ENCODE measurements around the gene CCM2L. TPM values are rescaled to one million over a fixed set of nuclear protein-coding genes. Genes with fewer than 3 reads are reported as not detected.

CCM2L gene
- total and polyA plus RNA-seq, 10 of the 15 experiments (the other 5 are each of a cell fraction or from before 2014, with no cell fraction given) = not detected

- H3K27me3 ChIP-seq (replicated peaks in 1 of 2; ENCODE audit: control insufficient read depth in 2 of 2, insufficient read depth in 2 of 2, low read length in 1 of 2) = no peaks in the 10 kb centered on the region
- no peaks in the 10 kb centered on the region for H3K36me3 ChIP-seq (ENCODE audit: control insufficient read depth in 2 of 2, insufficient read depth in 2 of 2, low read length in 1 of 2)
- H3K9ac ChIP-seq (ENCODE audit: control insufficient read depth, insufficient read depth, low read length) = no peak overlapping the region
- ChIA-PET SMC1A (ENCODE audit: uncharacterized antibody, unreplicated experiment) (interaction anchor here (1.2 to 8.7 kb wide), 11 partner anchors 8 to 222 kb away, joined by 3 to 108 read pairs (median 8); partner anchors contain the start of gene PDRG1), POLR2A (interaction anchor here (0.6 to 5.5 kb wide), 12 partner anchors 7 to 292 kb away, joined by 3 to 86 read pairs (median 5); partner anchors contain the start of gene HCK), CTCF (interaction anchor here (0.7 to 7.3 kb wide), 8 partner anchors 9 to 111 kb away, joined by 3 to 85 read pairs (median 7); partner anchors contain the start of gene PDRG1), RAD21 (ENCODE audit: unreplicated experiment) (interaction anchor here (2.3 to 17.3 kb wide), 5 partner anchors 8 to 29 kb away, joined by 10 to 215 read pairs (median 53); partner anchors contain the start of gene HCK)
- TF ChIP-seq NR2C1 (IDR thresholded peaks at IDR 0.05) (no peak), RAD51 (IDR thresholded peaks at IDR 0.05) (peak; percentile 72; the same call in 1 of the 2 replicates), ZNF384 (IDR thresholded peaks at IDR 0.05; ENCODE audit: borderline replicate concordance, low read depth, low read length) (peak; percentile 50; the same call in 1 of the 2 replicates)
- no peak overlapping the region for H3K4me3 ChIP-seq
- 83% methylated on average over 4 of the region's 4 CpGs for WGBS (ENCODE audit: insufficient coverage, insufficient replicate concordance, low lambda C conversion rate, missing lambda C conversion rate)
- no peak overlapping the region for H2AFZ ChIP-seq (ENCODE audit: control insufficient read depth, low read depth, low read length)
- no peak; the same call in 2 of the 3 replicates for ATAC-seq
- peaks cover 40% of the 10 kb centered on the region for H3K4me1 ChIP-seq (ENCODE audit: control insufficient read depth, insufficient read depth, low read length)
- BruUV-seq (replicated peaks) = no TSS peak
- in situ Hi-C loops (cut with MboI) = no loop called here
- peak overlapping the region; percentile 51 for H3K27ac ChIP-seq (ENCODE audit: control insufficient read depth, insufficient read depth)
- peak overlapping the region; percentile 40 for H3K4me2 ChIP-seq (ENCODE audit: control insufficient read depth, insufficient read depth)
- no peaks in the 10 kb centered on the region; the same call in 2 of the 3 replicates for H3K9me3 ChIP-seq (replicated peaks; ENCODE audit: control insufficient read depth, insufficient read depth, low read length)
- no peak for DNase-seq (ENCODE audit: low read depth, low spot score)
- intact Hi-C loops (cut with micrococcal nuclease; ENCODE audit: unreplicated experiment) = loop anchor here (2.0 kb wide), 1 partner anchor 29 kb away; no protein-coding TSS in a partner anchor
- no peak for FAIRE-seq
- no peaks in the 10 kb centered on the region for H4K20me1 ChIP-seq (ENCODE audit: control insufficient read depth, insufficient read depth)
- H3K79me2 ChIP-seq (ENCODE audit: control insufficient read depth, insufficient read depth, low read length) = no peaks in the 10 kb centered on the region
These were observed 53.5 kb downstream of the CCM2L start for GRCh38 chr20:32063695-32064094.

DNA sequence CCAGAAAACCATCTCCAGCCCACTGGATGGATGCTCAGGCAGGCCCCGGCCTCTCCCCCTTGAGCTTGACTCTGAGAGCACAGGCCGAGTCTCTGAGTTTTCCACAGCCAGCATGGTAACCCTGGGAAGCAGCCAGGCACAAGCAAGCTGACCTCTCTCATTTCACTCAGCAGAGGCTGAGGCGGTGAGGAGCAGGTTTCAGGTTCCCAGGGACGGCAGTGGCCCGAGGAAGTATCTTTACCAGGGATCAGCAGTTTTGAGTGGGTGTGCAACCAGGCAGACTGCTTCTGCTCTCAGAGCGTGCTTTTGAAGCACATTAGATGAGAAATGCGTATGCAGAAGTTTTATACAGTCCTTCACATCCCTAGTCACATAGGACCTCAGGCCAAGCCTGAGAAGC, 54.4 kb downstream of the CCM2L start:
- CTCF ChIA-PET = interaction anchor here (0.9 to 7.3 kb wide), 9 partner anchors 12 to 145 kb away, joined by 3 to 85 read pairs (median 4); partner anchors contain the start of gene PDRG1
- Histone ChIP-seq H2AFZ (ENCODE audit: control insufficient read depth, low read depth, low read length) (no peak overlapping the region), H3K4me2 (ENCODE audit: control insufficient read depth, insufficient read depth) (no peak overlapping the region), H3K4me3 (no peak overlapping the region), H3K36me3 (ENCODE audit: control insufficient read depth in 2 of 2, insufficient read depth in 2 of 2, low read length in 1 of 2) (no peaks in the 10 kb centered on the region), H3K4me1 (ENCODE audit: control insufficient read depth, insufficient read depth, low read length) (peaks cover 50% of the 10 kb centered on the region), H3K27ac (ENCODE audit: control insufficient read depth, insufficient read depth) (peak overlapping the region; percentile 84), H3K9me3 (replicated peaks; ENCODE audit: control insufficient read depth, insufficient read depth, low read length) (no peaks in the 10 kb centered on the region; the same call in 2 of the 3 replicates), H3K27me3 (replicated peaks in 1 of 2; ENCODE audit: control insufficient read depth in 2 of 2, insufficient read depth in 2 of 2, low read length in 1 of 2) (no peaks in the 10 kb centered on the region), H3K79me2 (ENCODE audit: control insufficient read depth, insufficient read depth, low read length) (no peaks in the 10 kb centered on the region), H4K20me1 (ENCODE audit: control insufficient read depth, insufficient read depth) (no peaks in the 10 kb centered on the region), H3K9ac (ENCODE audit: control insufficient read depth, insufficient read depth, low read length) (peak overlapping the region; percentile 40; the same call in 1 of the 2 replicates)
- 27% methylated on average over 7 of the region's 7 CpGs for WGBS (ENCODE audit: insufficient coverage, insufficient replicate concordance, low lambda C conversion rate, missing lambda C conversion rate)
- in situ Hi-C loops (cut with MboI) = no loop called here
- intact Hi-C loops (cut with micrococcal nuclease; ENCODE audit: unreplicated experiment) = no loop called here
- ATAC-seq = peak; percentile 20
- no peak for FAIRE-seq
- BruUV-seq (replicated peaks) = no TSS peak
- RAD21 ChIA-PET (ENCODE audit: unreplicated experiment) = interaction anchor here (0.8 to 17.3 kb wide), 8 partner anchors 8 to 141 kb away, joined by 3 to 215 read pairs (median 16); partner anchors contain the start of gene HCK
- POLR2A ChIA-PET = interaction anchor here (0.7 to 5.5 kb wide), 7 partner anchors 8 to 33 kb away, joined by 3 to 86 read pairs (median 16); partner anchors contain the start of gene HCK
- SMC1A ChIA-PET (ENCODE audit: uncharacterized antibody, unreplicated experiment) = interaction anchor here (0.8 to 8.7 kb wide), 12 partner anchors 9 to 221 kb away, joined by 3 to 108 read pairs (median 6); no protein-coding TSS in a partner anchor
- peak; percentile 74 for DNase-seq (ENCODE audit: low read depth, low spot score)
- TF ChIP-seq PAX8 (IDR thresholded peaks at IDR 0.05) (no peak), E2F4 (IDR thresholded peaks at IDR 0.05; ENCODE audit: low read depth, low read length) (no peak), NBN (IDR thresholded peaks at IDR 0.05) (no peak; the same call in 1 of the 2 replicates), GATAD2B (conservative IDR thresholded peaks at IDR 0.05; ENCODE audit: low read depth) (peak; percentile 85), SP1 (IDR thresholded peaks at IDR 0.05; ENCODE audit: low read depth, low read length) (peak; percentile 22), TAF1 (IDR thresholded peaks at IDR 0.05; ENCODE audit: borderline replicate concordance, low read depth, low read length) (no peak), USF1 (IDR thresholded peaks at IDR 0.05; ENCODE audit: borderline replicate concordance, extremely low read length, insufficient read depth, low read depth, low read length) (no peak), RELB (IDR thresholded peaks at IDR 0.05; ENCODE audit: low read depth) (no peak)
